Glutamatergic neuron (in vitro differentiated cells): Measurements from ENCODE around the gene OS9. TPM values are rescaled to one million over a fixed set of nuclear protein-coding genes. Genes with fewer than 3 reads are reported as not detected.

Experiments used
- DNase-seq: peaks from one replicate; pipeline ENCODE4 v3.0.0; 2022
- H3K27ac Mint-ChIP-seq: one replicate; pipeline ENCODE4 v1.8.0; 2020; ENCODE audit warnings: mild to moderate bottlenecking, mixed read lengths, inconsistent platforms; ENCODE audit not compliant: unreplicated experiment
- H3K27me3 Mint-ChIP-seq: one replicate; pipeline ENCODE4 v1.8.0; 2020; ENCODE audit warnings: mild to moderate bottlenecking, moderate library complexity, mixed read lengths, inconsistent platforms; ENCODE audit not compliant: unreplicated experiment
- H3K36me3 Mint-ChIP-seq: one replicate; pipeline ENCODE4 v1.8.0; 2020; ENCODE audit warnings: mild to moderate bottlenecking, mixed read lengths, inconsistent platforms; ENCODE audit not compliant: unreplicated experiment
- H3K4me1 Mint-ChIP-seq: one replicate; pipeline ENCODE4 v1.8.0; 2020; ENCODE audit warnings: mild to moderate bottlenecking, low read depth, mixed read lengths, inconsistent platforms; ENCODE audit not compliant: unreplicated experiment
- H3K4me3 Mint-ChIP-seq: one replicate; pipeline ENCODE4 v1.8.0; 2020; ENCODE audit warnings: mild to moderate bottlenecking, mixed read lengths, inconsistent platforms; ENCODE audit not compliant: unreplicated experiment
- H3K9me3 Mint-ChIP-seq: one replicate; pipeline ENCODE4 v1.8.0; 2020; ENCODE audit warnings: mild to moderate bottlenecking, moderate library complexity, mixed read lengths, inconsistent platforms; ENCODE audit not compliant: unreplicated experiment
- CTCF ChIP-seq: fragments of 200-600 bp; sonication (generic); IDR thresholded peaks from one replicate; pipeline ENCODE4 v1.5.0; 2021; ENCODE audit not compliant: partially characterized antibody, unreplicated experiment
- total RNA-seq: library from RNA; stranded (reverse); fragmentation: NEBNext Ultra II Directional; extraction: Animal tissue kit (Norgen Biotek cat#: 25700); gene quantifications from one replicate; pipeline ENCODE4 v1.2.1, GENCODE V29; 2021; ENCODE audit not compliant: unreplicated experiment

Gene OS9
- total RNA-seq, 1 donor from 2014 or later: 225 TPM

- peaks cover 4% of the 10 kb centered on the region for H3K9me3 Mint-ChIP-seq
- peaks cover 20% of the 10 kb centered on the region for H3K27me3 Mint-ChIP-seq
- no peak overlapping the region for H3K4me3 Mint-ChIP-seq
- peaks cover 6% of the 10 kb centered on the region for H3K36me3 Mint-ChIP-seq
- DNase-seq: no peak
- H3K27ac Mint-ChIP-seq: no peak overlapping the region
- no peak for TF ChIP-seq CTCF
- H3K4me1 Mint-ChIP-seq: peaks cover 6% of the 10 kb centered on the region
Observed at GRCh38 chr12:57761391-57761998, 67.6 kb downstream of the OS9 start.

GRCh38 chr12:57762463-57762862 is 68.5 kb downstream of the OS9 start:
- Mint-ChIP-seq H3K27me3 (peaks cover 20% of the 10 kb centered on the region), H3K4me1 (peaks cover 5% of the 10 kb centered on the region), H3K9me3 (peaks cover 4% of the 10 kb centered on the region), H3K36me3 (peaks cover 6% of the 10 kb centered on the region), H3K27ac (no peak overlapping the region), H3K4me3 (no peak overlapping the region)
- no peak for DNase-seq
- TF ChIP-seq CTCF: no peak

- no peak overlapping the region for H3K27ac Mint-ChIP-seq
- H3K4me1 Mint-ChIP-seq: peaks cover 5% of the 10 kb centered on the region
- no peak for DNase-seq
- H3K27me3 Mint-ChIP-seq: peaks cover 20% of the 10 kb centered on the region
- H3K36me3 Mint-ChIP-seq: peaks cover 6% of the 10 kb centered on the region
- TF ChIP-seq CTCF: no peak
- peak overlapping the region; percentile 46 for H3K4me3 Mint-ChIP-seq
- peaks cover 4% of the 10 kb centered on the region for H3K9me3 Mint-ChIP-seq
Observed at GRCh38 chr12:57763881-57764661, 70.1 kb downstream of the OS9 start.

GRCh38 chr12:57764662-57765002 is 70.7 kb downstream of the OS9 start:
- DNase-seq: no peak
- no peak overlapping the region for H3K27ac Mint-ChIP-seq
- H3K27me3 Mint-ChIP-seq: peaks cover 19% of the 10 kb centered on the region
- H3K4me3 Mint-ChIP-seq: peak overlapping the region; percentile 46
- TF ChIP-seq CTCF: no peak
- H3K4me1 Mint-ChIP-seq: peaks cover 5% of the 10 kb centered on the region
- peaks cover 4% of the 10 kb centered on the region for H3K9me3 Mint-ChIP-seq
- H3K36me3 Mint-ChIP-seq: peaks cover 6% of the 10 kb centered on the region

GRCh38 chr12:57765003-57765697 is 71.2 kb downstream of the OS9 start:
- peaks cover 18% of the 10 kb centered on the region for H3K27me3 Mint-ChIP-seq
- TF ChIP-seq CTCF: peak; percentile 20
- H3K4me1 Mint-ChIP-seq: peaks cover 5% of the 10 kb centered on the region
- no peak overlapping the region for H3K27ac Mint-ChIP-seq
- no peak overlapping the region for H3K4me3 Mint-ChIP-seq
- peaks cover 6% of the 10 kb centered on the region for H3K36me3 Mint-ChIP-seq
- DNase-seq: peak; percentile 67
- H3K9me3 Mint-ChIP-seq: peaks cover 4% of the 10 kb centered on the region
